K562 (cell line): Measurements from ENCODE around the gene CDC14A. TPM values are rescaled to one million over a fixed set of nuclear protein-coding genes. Genes with fewer than 3 reads are reported as not detected.

ENCODE experiments used
- ATAC-seq: fragments of 200-7000 bp; cut with Tn5 transposase; 3 replicates; pipeline ENCODE4 v1.9.1; 2020; ENCODE audit warnings: moderate library complexity
- BruUV-seq: library from RNA; stranded (reverse); fragments of 400-500 nt; replicated peaks from 2 replicates; lab custom pipeline; 2021; lab: Mats Ljungman, UMichigan
- CTCF ChIA-PET: fragments of 300-600 bp; formaldehyde crosslinking; extraction: SDS; loops from one replicate; lab custom pipeline; 2021; ENCODE audit warnings: low intra/inter-chr PET ratio; lab: Yijun Ruan, JAX
- POLR2A ChIA-PET: fragments of 300-600, 350-650 bp; sonication (Branson Sonifier 250); formaldehyde crosslinking; extraction: SDS; loops from one replicate; lab custom pipeline; 2021; ENCODE audit warnings: antibody characterized with exemption, inconsistent platforms; lab: Yijun Ruan, JAX
- DNase-seq, 4 experiments: peaks; one replicate each; pipeline versions ENCODE4 v3.0.0 to v3.0.0-alpha.2; 2011 to 2018; ENCODE audit warnings: low spot score in 3 of 4, mixed read lengths in 3 of 4; ENCODE audit errors: extremely low read depth in 1 of 4
- FAIRE-seq: peaks from 2 replicates; lab custom pipeline; 2011; peaks lifted over from hg19 to GRCh38; lab: Jason Lieb, UNC
- H2AFZ ChIP-seq: 2 replicates; pipeline ENCODE4 v1.6.0; 2011; ENCODE audit warnings: low read depth, low read length, control low read depth, inconsistent platforms
- H3K27ac ChIP-seq: fragments of 200-600 bp; 3 replicates; pipeline ENCODE4 v1.8.0; 2011; ENCODE audit warnings: low read depth, mild to moderate bottlenecking, control low read depth, inconsistent platforms, low read length, moderate library complexity, mixed read lengths; ENCODE audit errors: extremely low read depth
- H3K27me3 ChIP-seq, 2 experiments: fragments of 300-600 bp in 1 of 2; 2 replicates in 1 of 2; 3 replicates in 1 of 2; pipeline versions ENCODE4 v1.6.0 to v1.8.0; 2011; ENCODE audit warnings: inconsistent platforms in 2 of 2, low read length in 2 of 2, mild to moderate bottlenecking in 1 of 2, mixed read lengths in 1 of 2, moderate library complexity in 1 of 2; ENCODE audit not compliant: control insufficient read depth in 2 of 2, insufficient read depth in 2 of 2
- H3K36me3 ChIP-seq: fragments of 300-600 bp; 3 replicates; pipeline ENCODE4 v1.8.0; 2011; ENCODE audit warnings: mild to moderate bottlenecking, low read length, inconsistent platforms; ENCODE audit not compliant: control insufficient read depth, insufficient read depth
- H3K4me1 ChIP-seq, 2 experiments: fragments of 200-600 bp in 1 of 2; replicated peaks in 1 of 2; 2 replicates in 1 of 2; 3 replicates in 1 of 2; pipeline versions ENCODE4 v1.5.1 to v1.8.0; 2011; ENCODE audit warnings: inconsistent platforms in 2 of 2, low read length in 2 of 2, mild to moderate bottlenecking in 1 of 2, mixed read lengths in 1 of 2, moderate library complexity in 1 of 2; ENCODE audit not compliant: control insufficient read depth in 2 of 2, insufficient read depth in 2 of 2
- H3K4me2 ChIP-seq: 2 replicates; pipeline ENCODE4 v1.6.1; 2011; ENCODE audit warnings: low read length, control low read depth, inconsistent platforms, mixed read lengths; ENCODE audit not compliant: insufficient read depth
- H3K4me3 ChIP-seq: fragments of 200-600 bp; sonication (generic), shearing (Covaris generic); 2 replicates; pipeline ENCODE4 v1.5.1; 2016; ENCODE audit warnings: control low read depth, inconsistent platforms
- H3K79me2 ChIP-seq: fragments of 200-600 bp; 3 replicates; pipeline ENCODE4 v1.8.0; 2011; ENCODE audit warnings: low read length, inconsistent platforms; ENCODE audit not compliant: control insufficient read depth, insufficient read depth
- H3K9ac ChIP-seq, 2 experiments: 2 replicates each; pipeline versions ENCODE4 v1.6.0 to v1.6.1; 2011; ENCODE audit warnings: low read depth in 2 of 2, low read length in 2 of 2, control low read depth in 1 of 2, inconsistent platforms in 1 of 2, mild to moderate bottlenecking in 1 of 2, mixed read lengths in 1 of 2; ENCODE audit not compliant: insufficient read depth in 1 of 2
- H3K9me1 ChIP-seq: one replicate; pipeline ENCODE4 v1.6.0; 2011; ENCODE audit warnings: inconsistent platforms, mild to moderate bottlenecking, low read length, moderate library complexity; ENCODE audit not compliant: control insufficient read depth, insufficient read depth
- H3K9me3 ChIP-seq: replicated peaks from 2 replicates; pipeline ENCODE4 v1.5.1; 2011; ENCODE audit warnings: low read depth, low read length, inconsistent platforms; ENCODE audit not compliant: control insufficient read depth, insufficient read depth
- H4K20me1 ChIP-seq: replicated peaks from 2 replicates; pipeline ENCODE4 v1.6.1; 2011; ENCODE audit warnings: low read length, inconsistent platforms, mixed read lengths; ENCODE audit not compliant: control insufficient read depth, insufficient read depth
- ARID3A ChIP-seq: IDR thresholded peaks from 2 replicates; pipeline ENCODE4 v1.6.1; 2012; ENCODE audit warnings: low read depth, low read length, improper control_type of control experiment, borderline replicate concordance
- BMI1 ChIP-seq: fragments of 150-350 bp; IDR thresholded peaks from 2 replicates; pipeline ENCODE4 v1.6.1; 2014; ENCODE audit warnings: low read length
- CGGBP1 ChIP-seq: fragments of 250-450 bp; sonication (Bioruptor Pico); IDR thresholded peaks from 2 replicates; pipeline ENCODE4 v1.9.0; 2021; ENCODE audit warnings: mild to moderate bottlenecking
- FOXJ3 ChIP-seq: sonication (generic); formaldehyde crosslinking; IDR thresholded peaks from 2 replicates; pipeline ENCODE4 v1.4.0; 2020; ENCODE audit warnings: mild to moderate bottlenecking, missing genetic modification reagents
- GATAD2B ChIP-seq: fragments of 450-650 bp; IDR thresholded peaks from 2 replicates; pipeline ENCODE4 v1.6.1; 2017; ENCODE audit warnings: mild to moderate bottlenecking, borderline replicate concordance
- JUND ChIP-seq, 2 experiments: IDR thresholded peaks; 2 replicates in 1 of 2; 3 replicates in 1 of 2; pipeline ENCODE4 v1.6.1; 2011; ENCODE audit warnings: borderline replicate concordance in 2 of 2, low read depth in 2 of 2, low read length in 2 of 2, improper control_type of control experiment in 1 of 2, missing biosample characterization in 1 of 2, missing genetic modification characterization in 1 of 2, missing genetic modification reagents in 1 of 2
- KDM4B ChIP-seq, 2 experiments: fragments of 450-650 bp in 1 of 2; sonication (generic) in 1 of 2; IDR thresholded peaks; 2 replicates each; pipeline ENCODE4 v1.6.1; 2016 to 2017; ENCODE audit warnings: borderline replicate concordance in 2 of 2, antibody characterized with exemption in 1 of 2, low read depth in 1 of 2, mild to moderate bottlenecking in 1 of 2
- KDM5B ChIP-seq: fragments of 200-600 bp; sonication (generic); IDR thresholded peaks from 2 replicates; pipeline ENCODE4 v1.6.1; 2012; ENCODE audit warnings: low read depth, mild to moderate bottlenecking, moderate library complexity, low read length, control low read depth, inconsistent platforms; ENCODE audit not compliant: insufficient replicate concordance
- KLF6 ChIP-seq: fragments of 250-450 bp; sonication (Bioruptor Pico); IDR thresholded peaks from 2 replicates; pipeline ENCODE4 v1.4.0; 2020; ENCODE audit warnings: mild to moderate bottlenecking, moderate library complexity, borderline replicate concordance
- PTTG1 ChIP-seq: fragments of 450-650 bp; IDR thresholded peaks from 2 replicates; pipeline ENCODE4 v1.6.1; 2016; ENCODE audit warnings: low read depth, mild to moderate bottlenecking, missing genetic modification characterization, missing compliant biosample characterization
- RBM15 ChIP-seq: fragments of 200-400 bp; formaldehyde crosslinking; IDR thresholded peaks from 2 replicates; pipeline ENCODE4 v1.6.1; 2018; ENCODE audit warnings: mild to moderate bottlenecking, low read length, moderate library complexity; ENCODE audit not compliant: insufficient read depth
- TAF9B ChIP-seq: fragments of 450-650 bp; IDR thresholded peaks from 2 replicates; pipeline ENCODE4 v1.6.1; 2018; ENCODE audit warnings: mild to moderate bottlenecking; ENCODE audit not compliant: partially characterized antibody
- TGIF2 ChIP-seq: sonication (generic); formaldehyde crosslinking; IDR thresholded peaks from 2 replicates; pipeline ENCODE4 v1.8.1; 2022; ENCODE audit warnings: mild to moderate bottlenecking, missing genetic modification reagents, moderate library complexity
- ZNF174 ChIP-seq: fragments of 250-450 bp; sonication (Bioruptor Pico); IDR thresholded peaks from 2 replicates; pipeline ENCODE4 v1.4.0; 2020; ENCODE audit warnings: mild to moderate bottlenecking
- ZNF23 ChIP-seq: fragments of 250-450 bp; sonication (Bioruptor Pico); IDR thresholded peaks from 2 replicates; pipeline ENCODE4 v1.4.0; 2020; ENCODE audit warnings: mild to moderate bottlenecking
- ZNF655 ChIP-seq: fragments of 250-450 bp; sonication (Bioruptor Pico); IDR thresholded peaks from 2 replicates; pipeline ENCODE4 v1.5.0; 2021
- ZNF75A ChIP-seq: fragments of 450-650 bp; formaldehyde crosslinking; IDR thresholded peaks from 2 replicates; pipeline ENCODE4 v1.4.0; 2020; ENCODE audit warnings: mild to moderate bottlenecking
- ZNF764 ChIP-seq: fragments of 250-450 bp; sonication (Bioruptor Pico); IDR thresholded peaks from 2 replicates; pipeline ENCODE4 v1.4.0; 2020; ENCODE audit warnings: low read depth, mild to moderate bottlenecking, moderate library complexity
- whole genome bisulfite sequencing: fragments of 100-300 bp; shearing (Covaris generic); methylation state at CpG from one replicate; pipeline ENCODE4 v1.1.6; 2016; ENCODE audit warnings: low coverage, mixed read lengths; ENCODE audit not compliant: insufficient coverage; ENCODE audit errors: missing lambda C conversion rate; 5-methylcytosine and 5-hydroxymethylcytosine counted together
- in situ Hi-C: fragments of 300-500 bp; cut with MboI; formaldehyde crosslinking; loops from 4 replicates; pipeline ENCODE4 v1.15.0; 2018; ENCODE audit warnings: inconsistent platforms, mixed read lengths
- intact Hi-C: fragments of 100-400 bp; cut with micrococcal nuclease; formaldehyde crosslinking; loops from 2 replicates; pipeline ENCODE4 v1.14.2; 2022
- polyA plus RNA-seq, 8 experiments: library from polyadenylated mRNA; depleted of rRNA in 4 of 8; stranded (reverse) in 5 of 8; unstranded in 3 of 8; fragments of >200 nt; fragmentation: Nextera tagmentation in 2 of 8; fragmentation: Illumina TruSeq in 1 of 8; extraction: Ambion mirVana in 2 of 8; extraction: Trizol in 1 of 8; gene quantifications; 2 replicates each; pipeline versions ENCODE4 v1.2.1 to v1.2.3, GENCODE V29; 2011 to 2014; ENCODE audit warnings: inconsistent platforms in 1 of 8, missing spikeins in 1 of 8
- total RNA-seq, 7 experiments: library from RNA; depleted of rRNA in 6 of 7; stranded (reverse); fragments of >200 nt in 6 of 7; fragmentation: Illumina TruSeq in 2 of 7; extraction: Trizol in 2 of 7; gene quantifications; 2 replicates each; pipeline versions ENCODE4 v1.2.1 to v1.2.3, GENCODE V29; 2011 to 2021; ENCODE audit warnings: low replicate concordance in 1 of 7

Gene CDC14A
- total and polyA plus RNA-seq, 9 of the 15 experiments (the other 6 are each of a cell fraction or from before 2014, with no cell fraction given), result 17.0 to 74.3 (median 33.4) TPM

- TF ChIP-seq KDM5B (no peak), GATAD2B (no peak), PTTG1 (tag) (no peak), ARID3A (no peak), ZNF174 (CRISPR knock-in tag) (no peak), ZNF23 (CRISPR knock-in tag) (no peak), KLF6 (CRISPR knock-in tag) (no peak), ZNF764 (CRISPR knock-in tag) (no peak)
Observed at GRCh38 chr1:100428160-100428559, 75.9 kb downstream of the CDC14A start (continued).

- no peak for DNase-seq
- no peaks in the 10 kb centered on the region for H3K9me1 ChIP-seq
- CTCF ChIA-PET, result no interaction called here
- H3K4me2 ChIP-seq, result no peak overlapping the region
- no peak for ATAC-seq
- H3K4me3 ChIP-seq, result no peak overlapping the region
- peaks cover 75% of the 10 kb centered on the region for H3K79me2 ChIP-seq
- no peaks in the 10 kb centered on the region for H3K27me3 ChIP-seq
- H2AFZ ChIP-seq, result no peak overlapping the region
- POLR2A ChIA-PET, result interaction anchor here (1.4 kb wide), 1 partner anchor 13 kb away, joined by 4 read pairs; no protein-coding TSS in a partner anchor
- H3K36me3 ChIP-seq, result peaks cover 50% of the 10 kb centered on the region; the same call in 2 of the 3 replicates
- in situ Hi-C loops, result no loop called here
- H3K9ac ChIP-seq, result no peak overlapping the region
- no peak for FAIRE-seq
- no TSS peak for BruUV-seq
- no peak overlapping the region for H3K27ac ChIP-seq
- peaks cover 4 to 13% of the 10 kb centered on the region in 2 experiments; a peak in 2 of 5 replicates for H3K4me1 ChIP-seq
- intact Hi-C loops, result no loop called here
- H4K20me1 ChIP-seq, result 0 out of 2 replicates have a peak, but pooled peaks cover 2% of the 10 kb centered on the region
- 71% methylated on average over 2 of the region's 2 CpGs for WGBS
- H3K9me3 ChIP-seq, result no peaks in the 10 kb centered on the region
- TF ChIP-seq JUND (IDR thresholded peaks at IDR 0.05; ENCODE audit: borderline replicate concordance, low read depth, low read length) (no peak), JUND (tag; IDR thresholded peaks at IDR 0.05; ENCODE audit: borderline replicate concordance, low read depth, low read length) (no peak), ZNF75A (CRISPR knock-in tag) (no peak), ZNF655 (no peak), BMI1 (no peak), TAF9B (no peak), FOXJ3 (CRISPR knock-in tag) (no peak), CGGBP1 (CRISPR knock-in tag) (no peak), KDM4B (IDR thresholded peaks at IDR 0.05; ENCODE audit: borderline replicate concordance in 2 of 2, low read depth in 1 of 2) (no peak), RBM15 (no peak), TGIF2 (CRISPR knock-in tag) (no peak)
Observed at GRCh38 chr1:100430325-100430756, 78.0 kb downstream of the CDC14A start.
